Neutrophil (primary cell): ENCODE data around the gene CNNM4.

Experiments used
- H3K27ac ChIP-seq: fragments of 200-600 bp; sonication (generic); 2 replicates; pipeline ENCODE4 v1.5.1; 2016; ENCODE audit warnings: mild to moderate bottlenecking, moderate library complexity
- H3K27me3 ChIP-seq: fragments of 200-600 bp; sonication (generic); 2 replicates; pipeline ENCODE4 v1.6.0; 2016; ENCODE audit warnings: mild to moderate bottlenecking
- H3K36me3 ChIP-seq: fragments of 200-600 bp; sonication (generic); 2 replicates; pipeline ENCODE4 v1.5.1; 2017
- H3K4me1 ChIP-seq, 2 experiments: fragments of 200-600 bp in 1 of 2; sonication (generic) in 1 of 2; 1 replicate in 1 of 2; 2 replicates in 1 of 2; pipeline versions ENCODE4 v1.5.1 to v1.6.1; 2013 to 2016; ENCODE audit warnings: low read depth in 1 of 2, low read length in 1 of 2, mild to moderate bottlenecking in 1 of 2, moderate library complexity in 1 of 2; ENCODE audit not compliant: control insufficient read depth in 1 of 2, insufficient read depth in 1 of 2
- H3K4me3 ChIP-seq, 2 experiments: fragments of 200-600 bp in 1 of 2; sonication (generic) in 1 of 2; 1 replicate in 1 of 2; 2 replicates in 1 of 2; pipeline ENCODE4 v1.5.1; 2013 to 2016; ENCODE audit warnings: low read depth in 1 of 2, low read length in 1 of 2, mild to moderate bottlenecking in 1 of 2, moderate library complexity in 1 of 2
- H3K9me3 ChIP-seq: fragments of 200-600 bp; sonication (generic); 2 replicates; pipeline ENCODE4 v1.5.1; 2016
- CTCF ChIP-seq: fragments of 200-600 bp; sonication (generic); IDR thresholded peaks from 2 replicates; pipeline ENCODE4 v1.5.1; 2016; ENCODE audit warnings: antibody characterized with exemption

The CNNM4 gene

GRCh38 chr2:96813656-96814055 is 53.0 kb downstream of the CNNM4 start:
- H3K27ac ChIP-seq: no peak overlapping the region
- no peak for TF ChIP-seq CTCF
- no peaks in the 10 kb centered on the region for H3K9me3 ChIP-seq
- H3K36me3 ChIP-seq: peaks cover 2% of the 10 kb centered on the region
- peaks cover 21 to 22% of the 10 kb centered on the region in 2 experiments for H3K4me1 ChIP-seq
- H3K4me3 ChIP-seq: no peak overlapping the region
- H3K27me3 ChIP-seq: peaks cover 14% of the 10 kb centered on the region

- Histone ChIP-seq H3K27me3 (peaks cover 14% of the 10 kb centered on the region), H3K4me3 (peak overlapping the region; percentile 84 to 85), H3K9me3 (no peaks in the 10 kb centered on the region), H3K27ac (peak overlapping the region; percentile 98), H3K36me3 (peaks cover 9% of the 10 kb centered on the region), H3K4me1 (peaks cover 22 to 25% of the 10 kb centered on the region in 2 experiments)
- no peak for TF ChIP-seq CTCF
Measured at GRCh38 chr2:96815326-96816126, 54.8 kb downstream of the CNNM4 start.

- Histone ChIP-seq H3K9me3 (no peaks in the 10 kb centered on the region), H3K27ac (peak within 1 kb of the TSS; percentile 98), H3K27me3 (peaks cover 14% of the 10 kb centered on the region), H3K4me1 (peaks cover 22 to 25% of the 10 kb centered on the region in 2 experiments), H3K36me3 (peaks cover 9% of the 10 kb centered on the region), H3K4me3 (peak within 1 kb of the TSS; percentile 84 to 85)
- peak; percentile 87 for TF ChIP-seq CTCF
Measured at GRCh38 chr2:96816127-96816835, 55.6 kb downstream of the CNNM4 start, which contains the start of gene CNNM3. TSS of gene CNNM3 (plus strand) at chr2:96816268. CDS start at chr2:96816278, 10 bp downstream.

GRCh38 chr2:96816836-96817702 is 56.4 kb downstream of the CNNM4 start:
- TF ChIP-seq CTCF: no peak
- Histone ChIP-seq H3K36me3 (peaks cover 9% of the 10 kb centered on the region), H3K27me3 (peaks cover 14% of the 10 kb centered on the region), H3K27ac (peak overlapping the region; percentile 98), H3K4me3 (peak overlapping the region; percentile 63 to 84), H3K9me3 (no peaks in the 10 kb centered on the region), H3K4me1 (peaks cover 22 to 25% of the 10 kb centered on the region in 2 experiments)

GRCh38 chr2:96817882-96818281 is 57.2 kb downstream of the CNNM4 start:
- Histone ChIP-seq H3K36me3 (peaks cover 11% of the 10 kb centered on the region), H3K9me3 (no peaks in the 10 kb centered on the region), H3K4me1 (peaks cover 22 to 25% of the 10 kb centered on the region in 2 experiments), H3K4me3 (peak overlapping the region; percentile 63 to 84), H3K27me3 (peaks cover 14% of the 10 kb centered on the region), H3K27ac (no peak overlapping the region)
- no peak for TF ChIP-seq CTCF
